Activated CD4-positive, alpha-beta T cell treated with anti-CD3 and anti-CD28 coated beads, Interleukin-2, Interleukin-6, amounts not matched to agents 100 ng/mL and 50 ng/mL, durations not matched to agents 16 hours and 8 hours (primary cell): ENCODE results near the gene LRRC8E.

Experiments used
- DNase-seq: peaks from one replicate; pipeline ENCODE4 v3.0.0-alpha.2; 2020

The LRRC8E gene

GRCh38 chr19:7868671-7869452 lies 19.4 kb upstream of the LRRC8E start:
- DNase-seq = peak; percentile 86

GRCh38 chr19:7869453-7869909 lies 18.8 kb upstream of the LRRC8E start:
- DNase-seq = peak; percentile 81

GRCh38 chr19:7869910-7870511 lies 18.3 kb upstream of the LRRC8E start:
- peak; percentile 57 for DNase-seq

- peak; percentile 71 for DNase-seq
Measured at GRCh38 chr19:7870571-7871436, 17.5 kb upstream of the LRRC8E start.

DNA sequence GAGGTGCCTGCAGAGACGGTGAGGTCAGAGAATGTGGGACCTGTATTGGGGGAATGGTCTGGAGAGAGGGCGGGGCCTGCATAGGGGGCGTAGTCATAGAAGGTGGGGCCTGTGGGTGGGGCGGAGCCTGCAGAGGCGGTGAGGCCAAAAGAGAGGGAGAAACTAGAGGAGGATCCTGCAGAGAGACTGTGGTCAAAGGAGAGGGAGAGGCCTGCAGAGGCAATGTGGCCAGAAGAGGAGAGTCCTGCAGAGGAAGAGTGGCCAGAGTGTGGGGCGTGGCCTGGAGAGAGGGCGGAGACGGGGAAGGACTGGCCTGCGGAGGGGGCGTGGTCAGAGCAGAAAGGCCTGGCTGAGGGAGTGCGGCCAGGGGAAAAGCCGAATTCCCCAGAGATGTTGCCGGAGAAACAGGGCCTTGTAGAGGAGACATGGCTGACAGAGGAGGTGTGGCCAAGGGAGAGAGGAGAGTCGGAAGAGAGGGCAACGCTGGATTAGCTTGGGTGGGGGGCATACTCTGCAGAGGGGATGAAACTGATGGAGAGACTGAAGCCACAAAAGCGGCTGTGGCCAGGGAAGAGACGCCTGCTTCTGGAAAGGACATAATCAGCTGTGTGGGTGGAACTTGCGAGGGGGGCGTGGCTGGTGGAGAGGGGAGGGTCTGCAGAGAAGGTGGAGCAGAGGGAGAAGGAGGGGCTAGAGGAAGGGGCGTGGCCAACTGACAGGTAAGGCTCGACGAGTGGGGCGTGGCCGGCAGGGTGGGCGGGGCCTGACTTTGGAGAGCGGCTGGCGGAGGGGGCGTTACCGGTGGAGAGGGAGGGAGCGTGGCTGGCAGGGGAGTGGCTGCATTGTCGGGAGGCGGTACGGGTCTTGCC lies 16.6 kb upstream of the LRRC8E start:
- DNase-seq = peak; percentile 86

- DNase-seq = no peak
Measured at GRCh38 chr19:7872306-7873204, 15.8 kb upstream of the LRRC8E start.

DNA sequence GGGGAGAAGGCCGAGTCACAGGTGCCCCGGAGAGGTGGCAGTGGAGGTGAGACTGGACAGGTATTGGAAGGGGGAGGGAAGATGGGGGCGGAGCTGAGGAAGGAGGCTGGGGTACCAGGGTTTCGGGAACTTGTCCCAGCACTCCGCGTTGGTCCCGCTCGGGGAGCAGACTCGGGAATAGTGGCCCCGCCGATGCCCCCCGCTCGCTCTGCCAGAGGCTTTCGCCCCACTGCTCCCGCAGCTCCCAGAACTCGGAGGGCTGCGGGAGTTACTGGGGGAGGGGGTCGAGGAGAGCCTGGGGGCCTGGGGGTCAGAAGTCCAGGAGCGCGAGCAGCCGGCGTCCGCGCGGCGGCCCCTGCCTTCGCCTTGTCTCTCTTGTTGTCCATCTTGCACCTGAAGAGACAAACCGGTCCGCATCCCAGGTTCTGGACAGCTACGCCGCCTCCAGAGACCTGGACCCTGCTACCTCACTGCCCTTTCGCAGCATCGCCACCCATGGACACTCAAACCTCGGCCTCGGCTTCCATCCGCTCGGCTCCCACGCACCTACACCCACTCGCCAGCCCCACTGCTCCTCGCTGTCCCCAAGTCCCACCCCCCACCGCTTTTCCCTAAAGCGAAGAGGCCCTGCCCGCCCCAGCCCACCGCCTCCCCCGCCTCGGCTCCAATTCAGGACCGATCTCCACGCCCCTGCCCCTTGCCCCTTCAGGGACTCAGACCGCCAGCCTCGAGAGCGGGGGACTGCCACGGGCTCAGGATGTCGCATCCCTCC lies 14.8 kb upstream of the LRRC8E start:
- no peak for DNase-seq

DNA sequence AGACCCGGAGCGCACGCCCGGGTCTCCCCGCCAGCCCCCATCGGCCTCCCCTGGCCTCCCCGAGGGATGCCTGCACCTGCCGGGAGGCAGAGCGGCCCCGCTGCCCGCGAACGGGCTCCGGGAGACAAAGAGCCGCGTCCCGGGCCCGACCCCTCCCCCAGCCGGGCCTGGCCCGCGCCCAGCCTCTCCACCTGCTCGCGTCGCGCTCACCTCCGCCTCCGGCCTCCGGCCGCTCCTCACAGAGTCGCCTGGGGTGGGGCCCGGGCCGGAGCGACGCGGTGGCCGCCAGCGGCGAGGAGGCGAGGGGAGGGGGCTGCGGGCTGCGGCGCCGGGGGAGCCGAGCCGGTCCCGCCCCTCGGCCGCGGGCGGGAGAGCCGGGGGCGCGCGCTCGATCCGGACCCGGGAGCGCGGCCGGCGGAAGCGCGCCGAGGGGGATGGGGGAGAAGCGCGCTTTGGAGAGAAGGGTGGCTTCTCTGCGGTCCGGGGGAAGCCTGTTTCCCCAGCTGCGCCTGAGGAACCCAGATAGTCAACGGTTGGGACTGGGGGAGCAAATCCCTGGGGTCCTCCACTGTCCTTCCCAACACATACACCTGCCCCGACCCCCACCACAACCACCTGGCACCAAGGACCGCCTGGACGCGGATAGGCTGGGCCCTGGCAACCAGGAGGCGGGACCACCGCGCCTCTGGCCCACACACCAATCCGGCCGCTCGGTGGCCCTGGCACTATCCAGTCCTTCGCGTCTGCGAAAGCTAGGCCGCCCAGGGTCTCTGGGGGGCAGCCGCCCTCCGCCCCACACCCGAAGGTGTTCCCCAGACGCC lies 14.0 kb upstream of the LRRC8E start, which contains the start of gene PRR36:
Gene PRR36 (minus strand): TSS at position 315 of the 821 bp plus-strand sequence. CDS start 701 bp downstream, outside the sequence.
- DNase-seq = no peak

- no peak for DNase-seq
Measured at GRCh38 chr19:7874897-7875273, 13.4 kb upstream of the LRRC8E start.

GRCh38 chr19:7877249-7877836 lies 11.0 kb upstream of the LRRC8E start:
- DNase-seq = no peak

DNA sequence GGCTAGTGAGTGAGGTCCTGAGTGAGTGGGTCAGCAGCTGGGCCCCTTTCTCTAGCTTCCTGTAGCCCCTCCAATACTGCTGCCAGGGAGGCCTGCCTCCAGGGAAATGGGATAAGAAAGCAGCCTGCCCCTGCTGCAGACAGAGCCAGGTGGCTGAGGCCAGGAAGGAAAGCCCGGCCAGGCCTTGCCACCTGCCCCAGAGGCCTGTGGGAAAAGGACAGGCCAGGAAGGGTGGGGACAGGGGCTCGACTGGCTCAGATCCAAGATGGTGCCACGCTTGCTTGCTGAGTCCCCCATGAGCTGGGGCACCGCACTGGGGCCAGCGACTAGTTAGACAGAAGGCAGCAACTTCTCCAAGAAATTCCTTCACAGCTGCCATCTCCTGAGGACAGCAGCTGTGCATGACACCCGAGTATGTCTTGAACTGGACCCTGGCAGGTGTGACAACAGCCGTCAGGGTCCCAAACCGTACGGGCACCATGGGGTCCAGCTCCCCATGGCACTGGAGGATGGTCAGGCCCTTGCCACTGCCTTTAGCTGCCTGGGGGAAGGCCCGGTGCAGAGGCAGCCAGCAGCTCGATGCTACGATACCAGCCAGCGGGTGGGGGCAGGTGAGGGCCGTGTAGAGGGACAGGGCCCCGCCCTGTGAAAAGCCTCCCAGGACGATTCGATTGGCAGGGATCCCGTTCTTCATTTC lies 9.1 kb upstream of the LRRC8E start:
- DNase-seq = no peak

DNA sequence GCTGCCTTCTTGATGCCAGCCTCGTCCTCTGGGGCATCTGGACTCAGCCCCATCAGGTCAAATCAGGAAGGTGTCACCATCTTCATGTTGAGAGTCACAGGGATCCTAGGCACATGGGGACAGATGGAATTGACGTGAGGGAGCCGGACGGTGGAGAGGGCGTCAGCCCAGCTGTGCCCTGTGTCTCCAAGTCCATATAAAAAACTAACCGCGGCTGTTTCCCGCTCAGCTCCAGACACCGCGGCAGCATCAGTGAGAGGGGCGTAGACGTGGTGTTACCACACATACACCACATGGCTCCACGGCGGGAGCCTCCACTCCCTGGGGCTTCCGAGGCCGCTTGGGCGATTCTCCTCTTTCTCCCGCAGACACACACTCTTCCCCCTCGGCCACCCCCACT lies 8.5 kb upstream of the LRRC8E start:
- no peak for DNase-seq

DNA sequence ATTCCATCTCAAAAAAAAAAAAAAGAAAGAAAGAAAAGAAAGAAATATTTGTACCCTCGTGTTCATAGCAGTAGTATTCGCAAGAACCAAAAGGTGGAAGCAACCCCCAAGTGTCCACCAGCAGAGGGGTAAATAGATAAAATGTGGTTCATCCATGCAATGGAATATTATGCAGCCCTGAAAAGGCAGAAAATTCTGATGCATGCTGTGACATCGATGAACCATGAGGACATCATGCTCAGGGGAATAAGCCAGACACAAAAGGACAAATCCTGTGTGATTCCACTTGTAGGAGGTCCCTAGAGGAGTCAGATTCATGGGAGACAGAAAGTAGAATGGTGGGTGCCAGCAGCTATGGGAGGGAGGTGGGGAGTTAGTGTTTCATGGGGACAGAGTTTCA lies 6.4 kb upstream of the LRRC8E start:
- no peak for DNase-seq

DNA sequence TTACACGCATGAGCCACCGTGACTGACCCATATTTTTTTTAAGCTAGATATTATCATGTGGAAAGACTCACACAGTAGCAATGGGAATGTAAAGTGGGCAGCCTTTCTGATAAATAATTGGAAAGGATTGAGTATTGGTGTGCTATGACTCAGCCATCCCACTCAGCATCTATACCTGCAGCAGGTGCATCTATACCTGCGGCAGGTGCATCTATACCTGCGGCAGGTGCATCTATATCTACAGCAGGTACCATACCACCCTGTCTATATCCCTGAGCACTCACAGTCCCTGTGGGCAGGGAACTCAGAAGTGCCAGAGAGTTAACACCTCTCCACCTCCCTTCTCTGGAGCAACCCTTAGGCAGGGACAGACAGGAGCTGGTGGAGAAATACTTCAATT lies 5.2 kb upstream of the LRRC8E start:
- no peak for DNase-seq

GRCh38 chr19:7883796-7884570 lies 4.3 kb upstream of the LRRC8E start:
- DNase-seq = no peak

DNA sequence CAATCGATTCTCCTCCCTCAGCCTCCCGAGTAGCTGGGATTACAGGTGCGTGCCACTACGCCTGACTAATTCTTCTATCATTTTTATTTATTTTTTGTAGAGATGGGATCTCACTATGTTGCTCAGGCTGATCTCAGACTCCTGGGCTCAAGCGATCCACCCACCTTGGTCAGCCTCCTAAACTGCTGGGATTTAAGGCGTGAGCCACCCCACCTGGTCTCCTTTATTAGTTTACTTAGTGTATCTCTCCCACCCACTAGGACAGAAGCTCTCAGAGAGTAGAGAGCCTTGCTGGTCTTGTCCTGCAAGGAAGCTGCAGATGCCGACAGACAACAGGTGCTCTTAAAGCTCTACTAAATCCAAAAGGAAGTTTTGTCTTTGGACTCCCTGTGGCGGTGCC lies 2.5 kb upstream of the LRRC8E start:
- DNase-seq = no peak

- DNase-seq = no peak
Measured at GRCh38 chr19:7887408-7888144, 734 bp upstream of the LRRC8E start.
